ENCODE data around the gene HPD.

Gene HPD

DNA sequence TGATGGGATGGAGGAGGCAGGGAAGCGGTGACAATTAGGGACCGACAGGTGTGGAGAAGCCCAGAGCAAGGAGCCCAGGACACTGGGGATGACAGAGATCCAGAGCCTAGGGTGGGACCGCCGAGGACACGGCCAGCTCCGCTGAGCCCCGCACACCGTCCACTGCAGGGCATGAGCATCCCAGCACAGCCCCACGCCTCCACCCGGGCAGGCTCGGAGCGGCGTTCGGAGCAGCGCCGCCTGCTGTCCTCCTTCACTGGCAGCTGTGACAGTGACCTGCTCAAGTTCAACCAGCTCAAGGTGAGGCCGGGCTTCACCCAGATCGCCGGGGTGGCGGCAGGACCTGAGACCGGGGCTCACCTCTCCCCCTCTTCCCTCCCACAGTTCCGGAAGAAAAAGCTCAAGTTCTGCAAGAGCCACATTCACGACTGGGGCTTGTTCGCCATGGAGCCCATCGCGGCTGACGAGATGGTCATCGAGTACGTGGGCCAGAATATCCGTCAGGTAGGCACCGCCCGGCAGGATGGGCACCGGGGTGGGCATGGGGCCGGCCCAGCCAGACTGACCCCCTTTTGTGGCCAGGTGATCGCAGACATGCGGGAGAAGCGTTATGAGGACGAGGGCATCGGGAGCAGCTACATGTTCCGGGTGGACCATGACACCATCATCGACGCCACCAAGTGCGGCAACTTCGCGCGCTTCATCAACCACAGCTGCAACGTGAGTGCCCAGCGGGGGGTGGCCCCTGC lies 31.1 kb downstream of the HPD start:
- DNase-seq, result no peak

DNA sequence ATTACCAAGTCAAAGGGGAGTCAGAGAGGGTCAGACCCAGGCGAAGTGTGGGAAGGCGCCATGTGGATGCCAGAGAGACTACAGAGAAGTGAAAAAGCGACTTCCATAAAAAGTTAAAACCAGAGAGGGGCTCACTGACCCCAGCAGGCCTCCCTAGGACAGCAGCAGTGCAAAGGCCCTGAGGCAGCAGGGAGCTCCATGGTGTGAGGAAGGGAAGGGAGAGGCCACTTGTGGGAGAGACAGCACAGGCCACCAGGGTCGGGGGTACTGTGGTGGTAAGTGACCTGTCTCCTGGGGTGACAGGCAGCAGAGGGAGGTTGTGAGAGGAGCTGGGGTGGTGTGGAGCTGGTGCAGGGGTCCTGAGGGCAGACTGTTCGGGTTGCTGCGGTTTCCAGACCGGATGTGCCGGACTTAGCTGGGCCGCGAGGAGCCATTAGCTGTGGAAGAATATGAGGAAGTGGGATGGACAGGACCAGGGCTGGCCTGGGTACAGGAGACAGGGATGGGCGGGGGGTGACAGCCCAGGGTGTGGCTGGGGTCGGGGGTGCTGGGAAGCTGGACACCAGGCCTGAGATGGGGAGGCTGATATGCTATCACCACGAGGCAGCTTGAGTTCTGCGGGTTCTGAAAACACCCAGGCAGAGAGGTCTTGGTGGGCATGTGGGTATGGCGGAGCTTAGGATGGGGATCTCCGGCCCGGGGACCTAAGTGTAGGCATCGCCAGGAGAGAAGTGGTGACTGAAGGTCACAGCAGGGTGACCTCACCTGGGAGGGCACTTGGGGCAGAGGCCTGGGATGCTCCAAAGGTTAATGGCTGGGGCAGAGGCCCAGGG lies 32.1 kb downstream of the HPD start:
- no peak for DNase-seq

DNA sequence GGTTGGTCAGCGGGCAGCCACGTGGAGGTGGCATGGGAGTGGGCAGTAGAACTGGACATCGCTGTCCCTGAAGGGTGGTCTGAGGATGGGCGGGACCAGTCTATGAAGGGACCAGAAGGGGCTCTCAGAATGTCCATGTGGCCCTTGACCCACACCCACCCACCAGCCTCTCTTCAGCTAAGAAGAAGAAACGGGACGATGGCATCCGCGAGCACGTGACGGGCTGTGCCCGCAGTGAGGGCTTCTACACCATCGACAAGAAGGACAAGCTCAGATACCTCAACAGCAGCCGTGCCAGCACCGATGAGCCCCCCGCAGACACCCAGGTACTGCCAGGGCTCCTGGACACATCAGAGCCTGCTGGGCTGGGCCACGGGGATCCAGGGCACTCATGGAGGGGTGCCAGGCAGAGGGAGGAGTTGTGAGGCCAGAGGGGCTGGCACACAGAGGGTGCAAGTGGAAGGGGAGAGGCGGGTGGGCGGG lies 33.6 kb downstream of the HPD start:
- no peak for DNase-seq

DNA sequence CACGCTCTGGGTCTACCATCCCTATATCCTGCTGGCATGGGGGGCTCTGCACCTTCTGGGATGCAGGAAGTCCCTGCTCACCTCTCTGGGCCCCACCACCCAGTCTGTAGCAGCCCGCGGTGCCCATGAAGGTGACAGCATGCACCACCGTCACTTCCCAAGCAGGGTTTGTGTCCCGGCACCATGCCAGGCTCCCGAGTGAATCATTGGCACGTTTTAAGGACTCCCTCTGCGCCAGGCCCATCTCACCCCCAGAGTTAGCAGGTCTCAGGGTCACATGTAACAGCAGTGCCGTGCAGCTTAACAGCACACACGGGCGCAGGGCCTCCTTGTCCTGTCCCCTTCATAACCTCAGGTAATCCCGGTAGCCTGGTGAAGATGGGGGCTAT lies 34.9 kb downstream of the HPD start:
- no peak for DNase-seq

DNA sequence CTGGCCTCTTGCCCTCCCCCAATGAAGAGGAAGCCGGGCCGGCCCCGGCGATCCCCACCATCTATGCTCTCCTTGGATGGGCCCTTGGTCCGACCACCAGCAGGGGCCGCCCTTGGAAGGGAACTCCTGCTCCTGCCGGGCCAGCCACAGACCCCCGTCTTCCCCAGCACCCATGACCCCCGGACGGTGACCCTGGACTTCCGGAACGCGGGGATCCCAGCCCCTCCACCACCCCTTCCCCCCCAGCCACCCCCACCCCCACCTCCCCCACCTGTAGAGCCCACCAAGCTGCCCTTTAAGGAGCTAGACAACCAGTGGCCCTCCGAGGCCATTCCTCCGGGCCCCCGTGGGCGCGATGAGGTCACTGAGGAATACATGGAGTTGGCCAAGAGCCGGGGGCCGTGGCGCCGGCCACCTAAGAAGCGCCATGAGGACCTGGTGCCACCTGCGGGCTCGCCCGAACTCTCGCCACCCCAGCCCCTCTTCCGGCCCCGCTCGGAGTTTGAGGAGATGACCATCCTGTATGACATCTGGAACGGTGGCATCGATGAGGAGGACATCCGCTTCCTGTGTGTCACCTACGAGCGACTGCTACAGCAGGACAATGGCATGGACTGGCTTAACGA lies 35.4 kb downstream of the HPD start:
- DNase-seq, result no peak

DNA sequence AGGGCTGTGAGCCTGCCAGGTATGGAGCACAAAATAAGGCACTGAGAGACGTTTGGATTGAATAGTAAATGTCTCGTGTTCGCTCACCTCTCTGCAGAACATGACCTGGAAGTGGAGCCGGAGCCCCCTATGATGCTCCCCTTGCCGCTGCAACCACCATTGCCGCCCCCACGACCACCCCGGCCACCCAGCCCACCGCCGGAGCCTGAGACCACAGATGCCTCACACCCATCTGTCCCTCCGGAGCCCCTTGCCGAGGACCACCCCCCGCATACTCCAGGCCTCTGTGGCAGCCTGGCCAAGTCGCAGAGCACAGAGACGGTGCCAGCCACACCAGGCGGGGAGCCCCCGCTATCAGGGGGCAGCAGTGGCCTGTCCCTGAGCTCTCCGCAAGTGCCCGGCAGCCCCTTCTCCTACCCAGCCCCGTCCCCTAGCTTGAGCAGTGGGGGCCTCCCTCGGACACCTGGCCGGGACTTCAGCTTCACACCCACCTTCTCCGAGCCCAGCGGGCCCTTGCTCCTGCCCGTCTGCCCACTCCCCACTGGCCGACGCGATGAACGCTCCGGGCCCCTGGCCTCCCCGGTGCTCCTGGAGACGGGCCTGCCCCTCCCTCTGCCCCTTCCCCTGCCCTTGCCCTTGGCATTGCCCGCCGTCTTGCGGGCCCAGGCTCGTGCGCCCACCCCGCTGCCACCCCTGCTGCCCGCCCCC lies 36.1 kb downstream of the HPD start:
- no peak for DNase-seq

DNA sequence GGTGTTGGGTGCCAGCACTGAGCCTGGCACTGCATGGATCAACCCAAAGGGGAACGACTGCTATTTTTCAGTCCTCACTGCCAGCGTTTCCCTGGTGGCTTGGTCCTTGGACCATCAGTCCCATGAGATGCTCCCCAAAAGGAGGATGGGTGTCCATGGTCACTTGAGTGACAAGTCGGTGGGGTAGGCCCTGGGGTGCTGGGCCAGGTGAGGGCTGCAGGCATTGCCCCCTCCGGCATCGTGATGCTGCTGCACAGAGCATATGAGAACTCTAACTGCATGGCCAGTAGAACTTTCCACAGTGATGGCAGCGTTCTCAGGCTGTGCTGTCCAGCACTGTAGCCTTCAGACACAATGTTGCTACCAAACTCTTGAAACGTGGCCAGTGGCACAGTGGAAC lies 38.6 kb downstream of the HPD start:
- DNase-seq, result no peak

DNA sequence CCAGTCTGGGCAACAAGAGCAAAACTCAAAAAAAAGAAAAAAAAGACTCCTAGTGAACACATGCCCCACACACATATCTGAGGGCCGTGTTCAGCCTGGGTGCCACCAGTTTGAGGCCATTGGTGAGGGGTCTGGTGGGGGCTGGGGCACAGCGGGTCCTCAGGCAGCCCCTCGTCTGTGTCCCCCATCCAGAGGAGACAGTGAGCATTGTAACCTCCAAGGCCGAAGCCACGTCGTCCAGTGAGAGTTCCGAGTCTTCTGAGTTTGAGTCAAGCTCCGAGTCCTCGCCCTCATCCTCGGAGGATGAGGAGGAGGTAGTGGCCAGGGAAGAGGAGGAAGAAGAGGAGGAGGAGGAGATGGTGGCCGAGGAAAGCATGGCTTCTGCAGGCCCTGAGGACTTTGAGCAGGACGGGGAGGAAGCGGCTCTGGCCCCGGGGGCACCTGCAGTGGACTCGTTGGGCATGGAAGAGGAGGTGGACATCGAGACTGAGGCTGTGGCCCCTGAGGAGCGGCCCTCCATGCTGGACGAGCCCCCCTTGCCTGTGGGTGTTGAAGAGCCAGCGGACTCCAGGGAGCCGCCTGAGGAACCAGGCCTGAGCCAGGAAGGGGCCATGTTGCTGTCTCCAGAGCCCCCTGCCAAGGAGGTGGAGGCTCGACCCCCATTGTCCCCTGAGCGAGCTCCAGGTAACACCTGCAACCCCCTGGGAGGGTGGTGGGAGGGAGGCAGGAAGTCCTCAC lies 39.3 kb downstream of the HPD start:
- DNase-seq, result no peak

DNA sequence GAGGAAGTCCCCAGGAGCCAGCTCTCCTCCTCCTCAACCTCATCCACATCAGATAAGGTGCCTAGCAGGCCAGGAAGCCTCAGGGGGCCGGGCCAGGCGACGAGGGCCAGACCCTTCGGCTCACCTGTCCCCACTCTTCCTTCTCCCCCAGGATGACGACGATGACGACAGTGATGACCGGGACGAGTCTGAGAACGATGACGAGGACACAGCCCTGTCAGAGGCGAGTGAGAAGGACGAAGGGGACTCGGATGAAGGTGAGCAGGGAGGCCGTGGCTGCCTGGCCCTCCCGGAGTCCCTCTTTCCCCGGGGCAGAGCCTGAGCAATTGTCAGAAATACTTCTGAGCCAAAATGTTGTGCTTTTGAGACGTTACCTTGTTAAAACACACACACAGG lies 41.0 kb downstream of the HPD start:
- no peak for DNase-seq

DNA sequence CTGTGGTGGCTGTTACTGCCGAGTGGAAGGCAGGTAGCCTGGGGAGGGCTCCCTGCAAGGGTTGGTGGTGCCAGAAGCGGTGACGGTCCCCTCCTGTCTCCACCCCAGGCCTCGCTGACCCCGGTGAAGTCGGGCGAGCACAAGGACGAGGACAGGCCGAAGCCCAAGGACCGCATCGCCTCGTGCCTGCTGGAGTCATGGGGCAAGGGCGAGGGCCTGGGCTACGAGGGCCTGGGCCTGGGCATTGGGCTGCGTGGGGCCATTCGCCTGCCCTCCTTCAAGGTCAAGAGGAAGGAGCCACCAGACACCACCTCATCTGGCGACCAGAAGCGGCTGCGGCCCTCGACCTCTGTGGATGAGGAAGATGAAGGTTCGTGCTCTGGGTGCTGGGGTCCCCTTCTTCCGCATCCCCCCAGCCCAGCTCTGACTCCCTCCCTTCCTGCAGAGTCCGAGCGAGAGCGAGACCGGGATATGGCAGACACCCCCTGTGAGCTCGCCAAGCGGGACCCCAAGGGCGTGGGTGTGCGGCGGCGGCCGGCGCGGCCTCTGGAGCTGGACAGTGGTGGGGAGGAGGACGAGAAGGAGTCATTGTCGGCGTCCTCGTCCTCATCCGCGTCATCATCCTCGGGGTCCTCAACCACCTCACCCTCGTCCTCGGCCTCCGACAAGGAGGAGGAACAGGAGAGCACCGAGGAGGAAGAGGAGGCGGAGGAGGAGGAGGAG lies 41.6 kb downstream of the HPD start:
- no peak for DNase-seq

DNA sequence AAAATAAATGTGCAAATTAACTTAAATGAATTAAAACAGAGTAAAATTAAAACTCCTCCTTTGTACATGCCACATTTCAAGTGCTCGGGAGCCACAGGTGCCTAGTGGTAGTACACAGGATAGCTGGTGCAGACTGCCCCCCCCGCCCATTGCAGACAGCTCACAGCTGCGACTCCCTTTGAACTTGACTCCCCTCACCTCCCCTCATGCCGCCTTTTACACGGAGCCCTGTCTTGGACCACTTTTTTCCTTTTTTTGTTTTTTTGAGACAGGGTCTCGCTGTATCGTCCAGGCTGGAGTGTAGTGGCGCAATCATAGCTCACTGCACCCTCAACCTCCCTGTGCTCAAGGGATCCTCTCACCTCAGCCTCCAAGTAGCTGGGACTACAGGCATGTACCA lies 43.4 kb downstream of the HPD start:
- DNase-seq, result no peak

DNA sequence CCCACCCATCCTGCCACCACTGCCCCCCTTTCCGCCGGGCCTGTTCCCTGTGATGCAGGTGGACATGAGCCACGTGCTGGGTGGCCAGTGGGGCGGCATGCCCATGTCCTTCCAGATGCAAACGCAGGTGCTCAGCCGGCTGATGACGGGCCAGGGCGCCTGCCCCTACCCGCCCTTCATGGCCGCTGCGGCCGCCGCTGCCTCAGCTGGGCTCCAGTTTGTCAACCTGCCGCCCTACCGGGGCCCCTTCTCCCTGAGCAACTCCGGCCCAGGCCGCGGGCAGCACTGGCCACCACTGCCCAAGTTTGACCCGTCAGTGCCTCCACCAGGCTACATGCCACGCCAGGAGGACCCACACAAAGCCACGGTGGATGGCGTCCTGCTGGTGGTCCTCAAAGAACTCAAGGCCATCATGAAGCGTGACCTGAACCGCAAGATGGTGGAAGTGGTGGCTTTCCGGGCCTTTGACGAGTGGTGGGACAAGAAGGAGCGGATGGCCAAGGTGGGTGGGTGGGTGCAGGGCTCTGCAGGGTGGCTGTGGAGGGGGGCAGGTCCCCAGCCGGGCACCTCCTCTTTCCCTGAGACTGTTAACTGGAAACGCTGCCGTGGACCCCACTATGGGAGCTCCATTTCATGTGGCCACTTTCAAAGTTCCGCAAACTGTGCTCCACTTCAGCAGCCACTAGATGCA lies 44.1 kb downstream of the HPD start:
- DNase-seq, result no peak

DNA sequence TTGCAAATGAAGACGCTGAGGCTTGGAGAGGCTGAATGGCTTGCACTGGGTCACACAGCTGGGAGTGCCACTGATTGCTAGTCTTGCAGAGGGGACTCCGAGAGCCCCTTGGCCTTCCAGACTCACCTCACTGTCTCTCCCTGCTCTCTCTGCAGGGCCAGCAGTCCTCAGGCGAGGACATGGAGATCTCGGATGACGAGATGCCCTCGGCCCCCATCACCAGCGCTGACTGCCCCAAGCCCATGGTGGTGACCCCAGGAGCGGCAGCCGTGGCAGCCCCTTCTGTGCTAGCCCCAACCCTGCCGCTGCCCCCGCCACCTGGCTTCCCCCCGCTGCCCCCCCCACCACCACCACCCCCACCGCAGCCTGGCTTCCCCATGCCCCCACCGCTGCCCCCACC lies 44.7 kb downstream of the HPD start:
- DNase-seq, result no peak

DNA sequence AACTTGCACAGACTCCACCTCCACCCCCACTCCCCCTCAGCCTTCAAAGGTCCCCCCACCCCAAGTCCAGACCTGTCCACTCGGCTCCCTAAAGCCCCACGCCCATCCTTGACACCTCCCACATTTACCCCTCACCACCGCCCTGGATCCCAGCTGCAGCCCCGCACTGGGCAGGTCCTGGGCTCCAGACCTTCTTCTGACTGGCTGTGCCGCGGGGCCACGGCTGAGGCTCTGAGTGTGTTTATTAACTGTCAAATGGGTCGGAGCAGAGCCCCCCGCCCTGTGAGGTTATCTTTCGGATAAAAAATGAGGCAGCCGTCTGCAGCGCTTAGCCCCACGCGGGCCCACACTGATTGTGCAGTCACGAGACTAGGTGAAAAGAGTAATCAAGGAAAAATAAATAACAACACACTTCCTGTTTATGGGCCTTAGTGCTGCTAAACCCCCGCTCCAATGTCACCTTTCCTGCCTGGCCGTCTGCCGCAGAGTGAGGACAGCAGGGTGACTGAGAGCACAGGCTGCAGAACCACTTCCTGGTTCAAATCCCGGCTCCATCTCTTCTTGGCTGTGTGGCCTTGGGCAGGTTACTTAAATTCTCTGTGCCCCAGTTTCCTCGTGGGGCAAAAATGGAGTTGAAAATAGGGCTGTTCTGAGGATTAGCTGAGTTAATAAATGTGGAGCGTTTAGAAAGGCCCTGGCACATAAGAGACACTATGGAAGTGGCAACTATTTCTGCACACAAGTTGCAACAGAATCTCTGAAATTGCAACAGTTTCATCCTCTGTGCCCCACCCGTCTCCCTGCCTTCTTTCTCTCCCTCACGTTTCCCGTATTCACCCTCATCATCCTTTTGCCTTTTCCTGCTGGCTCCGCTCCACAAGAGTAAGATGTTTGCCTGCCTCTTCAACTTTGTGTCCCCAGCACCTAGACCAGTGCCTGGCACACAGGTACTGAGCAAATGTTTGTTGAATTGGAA lies 45.5 kb downstream of the HPD start:
- DNase-seq, result no peak

DNA sequence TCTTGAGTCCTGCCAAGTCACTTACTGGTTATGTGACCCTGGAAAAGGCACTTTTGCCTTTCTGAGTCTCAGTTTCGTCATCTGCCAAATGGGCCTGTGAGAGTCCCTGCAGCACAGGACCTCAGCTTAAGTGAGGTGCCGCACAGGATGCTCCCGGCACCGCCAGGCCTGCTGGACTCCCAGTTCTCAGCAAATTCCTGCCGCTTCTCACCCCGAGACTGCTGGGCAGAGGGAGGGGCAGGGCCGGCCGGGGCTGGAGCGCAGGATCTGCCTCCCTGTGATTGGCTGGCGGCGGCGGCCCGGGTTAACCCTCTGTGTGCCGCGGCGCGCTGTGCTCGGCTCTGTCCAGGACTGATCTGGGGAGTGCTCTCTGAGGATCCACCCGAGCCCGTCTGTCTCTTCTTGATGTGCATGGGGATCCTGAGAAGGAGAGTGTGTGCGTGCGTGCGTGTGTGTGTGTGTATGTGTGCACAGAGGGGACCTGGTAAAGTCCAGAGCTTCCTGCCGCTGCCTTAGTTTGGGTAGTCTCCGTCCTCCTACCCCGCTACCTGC lies 46.3 kb downstream of the HPD start:
- DNase-seq, result no peak

DNA sequence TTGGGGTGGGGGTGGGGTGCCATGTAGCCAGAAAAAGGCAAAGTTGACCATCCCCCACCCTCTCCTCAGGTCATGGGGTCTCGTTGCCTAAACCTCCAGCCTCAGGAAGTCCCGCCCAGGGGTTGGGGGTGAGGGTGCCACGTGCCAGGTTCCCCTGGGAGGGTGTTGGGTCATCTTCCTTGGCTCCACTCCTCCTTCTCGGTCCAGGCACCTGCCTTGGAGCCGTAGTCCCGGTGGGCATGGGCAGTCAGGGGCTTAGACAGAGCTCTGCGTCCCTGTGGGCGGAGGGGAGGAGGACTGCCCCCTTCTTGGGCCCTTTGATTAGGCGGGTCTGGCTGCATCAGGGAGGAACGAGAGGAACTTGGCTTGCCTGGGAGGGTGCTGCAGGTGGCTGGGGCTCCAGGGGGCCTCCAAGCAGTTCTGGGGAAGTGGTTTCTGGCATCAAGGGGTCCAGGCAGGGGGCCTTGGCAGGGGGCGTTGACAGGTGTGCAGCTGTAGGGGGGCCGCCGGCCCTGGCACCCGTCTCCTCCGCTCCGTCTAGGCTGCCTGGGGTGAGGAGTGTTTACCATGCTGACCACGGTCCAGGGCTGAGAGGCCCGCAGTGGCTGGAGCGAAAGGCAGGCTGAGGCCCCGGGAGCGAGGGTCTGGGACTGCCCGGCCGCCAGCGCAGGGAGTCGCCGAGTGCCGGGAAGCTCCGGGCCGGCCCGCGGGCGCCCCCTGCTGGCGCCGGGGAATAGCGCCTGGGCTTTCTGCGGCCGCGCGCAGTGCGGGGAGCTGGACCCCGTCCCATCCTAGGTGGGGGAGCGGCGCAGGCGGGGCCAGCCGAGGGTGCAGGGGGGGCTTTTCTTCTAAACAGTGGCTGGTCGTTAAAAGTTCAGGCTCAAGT lies 47.0 kb downstream of the HPD start:
- peak; percentile 70 for DNase-seq

DNA sequence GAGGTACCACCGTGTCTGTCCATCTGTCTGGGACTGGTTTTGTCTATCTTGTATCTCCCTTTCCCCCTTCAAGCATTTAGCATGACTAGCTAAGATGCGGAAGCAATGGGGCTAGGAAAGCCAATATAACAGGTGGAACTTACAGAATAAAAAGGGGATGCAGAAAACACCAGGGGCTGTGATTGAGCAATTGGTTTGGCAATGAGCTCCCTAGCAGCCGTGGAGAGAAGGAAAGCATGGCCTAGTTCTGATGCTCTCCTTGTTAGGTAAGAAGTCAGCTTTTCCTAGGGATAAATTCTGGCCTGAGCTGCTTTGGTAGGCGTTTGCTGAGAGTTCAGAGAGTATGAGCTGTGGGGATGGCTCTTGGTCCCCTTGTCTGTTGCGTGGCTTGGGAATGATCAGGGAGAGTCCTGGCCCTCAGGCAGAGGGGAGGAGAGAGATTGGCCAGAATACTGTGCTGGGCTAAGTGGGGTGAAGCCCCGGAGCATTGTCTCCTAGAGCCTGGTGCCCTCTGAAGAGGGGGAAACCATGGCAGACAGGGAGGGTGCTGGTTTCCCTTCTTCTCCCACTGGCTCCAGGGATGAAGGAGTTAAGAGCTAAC lies 47.7 kb downstream of the HPD start:
- no peak for DNase-seq

DNA sequence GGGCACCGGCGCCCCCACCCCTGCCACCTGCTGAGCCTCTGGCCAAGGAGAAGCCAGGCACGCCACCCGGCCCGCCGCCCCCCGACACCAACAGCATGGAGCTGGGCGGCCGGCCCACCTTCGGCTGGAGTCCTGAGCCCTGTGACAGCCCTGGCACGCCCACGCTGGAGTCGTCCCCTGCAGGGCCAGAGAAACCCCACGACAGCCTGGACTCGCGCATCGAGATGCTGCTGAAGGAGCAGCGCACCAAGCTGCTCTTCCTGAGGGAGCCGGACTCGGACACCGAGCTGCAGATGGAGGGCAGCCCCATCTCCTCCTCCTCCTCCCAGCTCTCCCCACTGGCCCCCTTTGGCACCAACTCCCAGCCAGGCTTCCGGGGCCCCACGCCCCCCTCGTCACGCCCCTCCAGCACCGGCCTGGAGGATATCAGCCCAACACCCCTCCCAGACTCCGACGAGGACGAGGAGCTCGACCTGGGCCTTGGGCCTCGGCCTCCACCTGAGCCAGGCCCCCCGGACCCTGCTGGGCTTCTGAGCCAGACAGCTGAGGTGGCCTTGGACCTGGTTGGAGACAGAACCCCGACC lies 48.3 kb downstream of the HPD start:
- DNase-seq, result no peak

Measured in T-helper 9 cell (primary cell).